ENCODE data around the gene ARHGAP29.
"Not testable (repeated sequence)": the region's sequence is repeated elsewhere in the genome, so short reads cannot be mapped to it uniquely, and the experiment has no call there.

ARHGAP29 gene

GRCh38 chr1:94169126-94169525 is 68.3 kb downstream of the ARHGAP29 start:
- DNase-seq: no peak

GRCh38 chr1:94165843-94166242 is 71.5 kb downstream of the ARHGAP29 start:
- DNase-seq: no peak

GRCh38 chr1:94164885-94165284 is 72.5 kb downstream of the ARHGAP29 start:
- not testable (repeated sequence) for DNase-seq

- not testable (repeated sequence) for DNase-seq
Measured at GRCh38 chr1:94164121-94164520, 73.3 kb downstream of the ARHGAP29 start.

- not testable (repeated sequence) for DNase-seq
Measured at GRCh38 chr1:94163249-94163648, 74.1 kb downstream of the ARHGAP29 start.

GRCh38 chr1:94160811-94161210 is 76.6 kb downstream of the ARHGAP29 start:
- no peak for DNase-seq

- no peak for DNase-seq
Measured at GRCh38 chr1:94156096-94156625, 81.2 kb downstream of the ARHGAP29 start.

- DNase-seq: no peak
Measured at GRCh38 chr1:94154989-94155388, 82.4 kb downstream of the ARHGAP29 start.

- no peak for DNase-seq
Measured at GRCh38 chr1:94153133-94153532, 84.3 kb downstream of the ARHGAP29 start.

GRCh38 chr1:94149166-94149565 is 88.2 kb downstream of the ARHGAP29 start:
- not testable (repeated sequence) for DNase-seq

GRCh38 chr1:94146273-94146672 is 91.1 kb downstream of the ARHGAP29 start:
- no peak for DNase-seq

- DNase-seq: no peak
Measured at GRCh38 chr1:94144836-94145235, 92.5 kb downstream of the ARHGAP29 start.

GRCh38 chr1:94143809-94144176 is 93.6 kb downstream of the ARHGAP29 start:
- no peak for DNase-seq

GRCh38 chr1:94143173-94143808 is 94.1 kb downstream of the ARHGAP29 start:
- no peak for DNase-seq

- DNase-seq: no peak
Measured at GRCh38 chr1:94142583-94142982, 94.8 kb downstream of the ARHGAP29 start.

- DNase-seq: no peak
Measured at GRCh38 chr1:94142022-94142421, 95.4 kb downstream of the ARHGAP29 start.

- DNase-seq: no peak
Measured at GRCh38 chr1:94132111-94132510, 105.3 kb downstream of the ARHGAP29 start.

- no peak for DNase-seq
Measured at GRCh38 chr1:94130851-94131595, 106.4 kb downstream of the ARHGAP29 start.

- no peak for DNase-seq
Measured at GRCh38 chr1:94126651-94127050, 110.7 kb downstream of the ARHGAP29 start.

GRCh38 chr1:94125551-94126514 is 111.6 kb downstream of the ARHGAP29 start:
- no peak for DNase-seq

GRCh38 chr1:94124538-94124937 is 112.8 kb downstream of the ARHGAP29 start:
- DNase-seq: no peak

- DNase-seq: no peak
Measured at GRCh38 chr1:94122201-94122970, 115.0 kb downstream of the ARHGAP29 start.
